ENCODE results near the gene DTNA.

Gene DTNA

DNA sequence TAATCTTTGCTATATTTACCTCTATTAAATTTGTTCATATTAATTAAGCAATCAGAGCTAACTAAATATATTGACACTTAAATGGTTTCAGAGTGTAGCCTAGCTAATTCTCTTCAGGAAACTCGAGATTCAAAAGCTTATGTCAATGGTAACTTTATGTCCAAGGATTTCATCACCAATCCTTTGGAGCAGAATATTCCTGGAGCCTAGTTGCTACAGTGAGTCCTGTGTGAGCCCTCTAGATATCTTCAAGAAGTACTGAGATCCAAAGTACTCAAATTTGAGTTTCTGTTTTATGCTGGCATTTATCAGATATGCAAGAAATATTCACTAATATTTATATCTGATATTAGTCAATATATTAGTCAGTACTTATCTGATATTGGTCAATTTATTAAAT is 31.3 kb downstream of the DTNA start:
- TF ChIP-seq GATA2 (IDR thresholded peaks at IDR 0.05; ENCODE audit: low read depth, low read length) (no peak), GATA3 (IDR thresholded peaks at IDR 0.05; ENCODE audit: low read depth, low read length) (no peak)

DNA sequence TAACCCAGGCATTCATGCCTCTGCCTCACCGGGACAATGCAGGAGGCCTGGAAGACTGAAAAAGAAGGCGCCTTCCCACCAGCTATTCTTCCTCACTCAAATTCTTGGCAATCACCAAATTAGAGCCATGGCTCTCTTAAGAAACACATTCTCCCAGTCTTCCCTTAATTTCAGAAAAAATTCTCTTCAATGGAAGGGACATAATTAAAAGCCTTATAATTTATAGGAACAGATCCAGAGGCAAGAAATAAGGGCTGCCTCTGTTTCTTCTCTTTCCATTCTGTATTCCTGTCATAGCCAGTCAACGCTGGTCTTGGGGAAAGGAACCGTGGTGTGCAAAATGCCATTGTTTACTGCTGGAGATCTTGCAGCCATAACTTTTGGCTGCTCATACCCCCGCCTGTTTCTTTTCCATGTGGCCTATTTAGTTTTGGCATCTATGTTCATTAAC is 32.8 kb downstream of the DTNA start:
- TF ChIP-seq GATA3 (IDR thresholded peaks at IDR 0.05; ENCODE audit: low read depth, low read length) = no peak
- TF ChIP-seq GATA2 (IDR thresholded peaks at IDR 0.05; ENCODE audit: low read depth, low read length) = no peak

DNA sequence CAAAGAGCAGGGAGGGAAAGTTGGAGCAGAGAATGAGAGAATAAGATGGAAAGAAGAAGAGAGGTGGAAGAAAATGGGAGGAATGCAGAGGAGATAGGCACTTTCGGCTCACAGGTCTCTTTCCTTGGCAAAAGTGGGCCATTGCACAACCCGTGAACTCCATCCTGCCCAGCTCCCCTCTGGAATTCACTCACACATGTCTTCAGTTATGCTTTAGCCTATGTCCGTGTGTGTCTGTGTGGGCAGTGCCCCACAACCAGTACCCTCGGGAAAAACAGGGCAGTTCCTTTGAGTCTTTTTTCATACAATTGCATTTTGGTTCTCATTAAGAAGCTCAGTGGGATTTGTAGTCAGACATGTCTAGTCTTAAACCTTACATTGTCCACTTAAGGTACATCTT is 34.5 kb downstream of the DTNA start:
- no peak for TF ChIP-seq GATA2 (IDR thresholded peaks at IDR 0.05; ENCODE audit: low read depth, low read length)
- no peak for TF ChIP-seq GATA3 (IDR thresholded peaks at IDR 0.05; ENCODE audit: low read depth, low read length)

- TF ChIP-seq GATA2 (IDR thresholded peaks at IDR 0.05; ENCODE audit: low read depth, low read length) (no peak), GATA3 (IDR thresholded peaks at IDR 0.05; ENCODE audit: low read depth, low read length) (no peak)
Observed at GRCh38 chr18:34746614-34747013, 36.5 kb downstream of the DTNA start.

- TF ChIP-seq GATA3 (IDR thresholded peaks at IDR 0.05; ENCODE audit: low read depth, low read length) (no peak), GATA2 (IDR thresholded peaks at IDR 0.05; ENCODE audit: low read depth, low read length) (no peak)
Observed at GRCh38 chr18:34749721-34750120, 39.6 kb downstream of the DTNA start.

DNA sequence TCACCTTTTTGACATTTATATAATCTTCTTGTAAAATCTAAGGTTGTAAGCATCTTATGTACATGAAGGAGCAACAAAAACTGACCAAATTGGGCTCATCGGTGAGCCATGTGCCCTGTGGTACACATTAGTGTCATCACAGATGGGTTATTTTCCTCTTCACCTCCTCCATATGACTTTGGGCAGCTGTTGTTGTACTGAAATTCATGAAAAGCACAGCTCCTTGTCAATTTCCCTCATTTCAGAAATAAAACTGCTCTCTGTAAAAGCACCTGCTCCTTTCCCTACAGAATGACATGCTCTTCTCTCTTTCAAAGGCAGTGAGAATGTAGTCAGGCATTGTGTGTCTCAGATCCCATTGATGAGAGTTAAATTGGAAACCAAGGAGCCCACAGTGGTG is 42.0 kb downstream of the DTNA start:
- no peak for TF ChIP-seq GATA3 (IDR thresholded peaks at IDR 0.05; ENCODE audit: low read depth, low read length)
- no peak for TF ChIP-seq GATA2 (IDR thresholded peaks at IDR 0.05; ENCODE audit: low read depth, low read length)

GRCh38 chr18:34754300-34754699 is 44.2 kb downstream of the DTNA start:
- TF ChIP-seq GATA2 (IDR thresholded peaks at IDR 0.05; ENCODE audit: low read depth, low read length) (no peak), GATA3 (IDR thresholded peaks at IDR 0.05; ENCODE audit: low read depth, low read length) (no peak)

DNA sequence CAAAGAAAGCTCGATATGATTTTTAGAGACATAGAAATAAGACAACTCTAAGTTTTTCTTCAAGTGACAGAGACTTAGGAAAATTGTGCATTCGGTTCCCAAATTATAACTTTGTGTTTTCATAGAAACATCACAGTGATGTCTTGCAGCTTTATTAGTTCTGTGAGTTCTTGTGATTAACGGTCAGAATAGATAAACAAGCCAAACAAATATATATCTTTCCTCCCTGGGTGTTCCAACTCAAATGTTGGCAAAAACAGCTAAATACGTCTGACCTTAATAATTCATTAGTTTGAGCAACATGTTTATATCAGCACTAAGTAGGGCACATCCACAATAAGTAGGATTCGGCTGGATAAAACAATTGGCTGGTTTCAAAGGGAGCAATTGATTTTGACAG is 47.6 kb downstream of the DTNA start:
- TF ChIP-seq GATA3 (IDR thresholded peaks at IDR 0.05; ENCODE audit: low read depth, low read length) = no peak
- TF ChIP-seq GATA2 (IDR thresholded peaks at IDR 0.05; ENCODE audit: low read depth, low read length) = no peak

DNA sequence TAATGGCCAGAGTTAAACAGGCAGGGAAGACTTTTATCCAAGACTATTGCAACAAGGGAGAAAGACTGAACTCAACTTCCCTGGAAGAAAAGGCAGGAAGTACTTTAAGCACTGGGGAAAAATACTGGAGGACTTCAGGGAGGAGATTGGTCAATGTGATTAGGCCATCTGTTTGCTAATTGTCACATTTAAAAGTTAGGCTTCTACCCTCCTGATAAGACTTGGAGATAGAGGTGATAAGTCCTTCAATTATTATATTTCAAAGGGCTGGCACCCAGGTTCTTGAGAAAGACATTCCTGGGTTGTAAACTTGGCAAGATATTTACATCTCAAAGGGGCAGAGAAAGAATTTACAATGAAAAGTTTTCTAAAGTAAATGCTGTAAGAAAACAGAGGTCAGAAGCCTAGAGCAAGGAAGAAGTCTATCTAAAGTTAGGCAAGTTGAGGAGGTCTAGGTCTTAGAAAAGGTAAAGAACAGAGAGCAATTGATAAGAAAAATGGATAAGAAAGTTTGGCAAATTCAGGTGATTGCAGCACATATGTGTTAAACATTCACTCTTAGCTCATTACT is 48.4 kb downstream of the DTNA start:
- no peak for TF ChIP-seq GATA2 (IDR thresholded peaks at IDR 0.05; ENCODE audit: low read depth, low read length)
- TF ChIP-seq GATA3 (IDR thresholded peaks at IDR 0.05; ENCODE audit: low read depth, low read length) = no peak

DNA sequence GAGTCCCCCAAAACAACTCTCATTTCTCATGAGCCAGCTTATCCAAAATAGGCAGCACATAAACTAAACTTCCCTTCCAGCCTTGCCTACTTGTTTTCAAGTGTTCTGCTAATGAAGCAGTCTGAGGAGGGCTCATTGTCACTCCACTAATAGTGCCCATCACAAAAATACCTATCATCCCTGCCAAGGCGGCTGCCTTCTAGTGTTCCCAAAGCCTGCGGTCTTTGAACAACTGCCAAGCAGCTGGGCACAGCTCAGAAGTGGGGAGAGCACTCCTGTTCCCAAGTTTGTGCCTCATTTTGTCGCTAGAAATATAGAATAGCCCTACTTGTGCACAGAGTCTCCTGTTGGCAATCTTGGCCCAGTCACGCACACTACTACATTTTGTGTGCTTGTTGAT is 50.3 kb downstream of the DTNA start:
- TF ChIP-seq GATA2 (IDR thresholded peaks at IDR 0.05; ENCODE audit: low read depth, low read length) = no peak
- no peak for TF ChIP-seq GATA3 (IDR thresholded peaks at IDR 0.05; ENCODE audit: low read depth, low read length)

- TF ChIP-seq GATA3 (IDR thresholded peaks at IDR 0.05; ENCODE audit: low read depth, low read length) (no peak), GATA2 (IDR thresholded peaks at IDR 0.05; ENCODE audit: low read depth, low read length) (no peak)
Observed at GRCh38 chr18:34764451-34764850, 54.4 kb downstream of the DTNA start.

DNA sequence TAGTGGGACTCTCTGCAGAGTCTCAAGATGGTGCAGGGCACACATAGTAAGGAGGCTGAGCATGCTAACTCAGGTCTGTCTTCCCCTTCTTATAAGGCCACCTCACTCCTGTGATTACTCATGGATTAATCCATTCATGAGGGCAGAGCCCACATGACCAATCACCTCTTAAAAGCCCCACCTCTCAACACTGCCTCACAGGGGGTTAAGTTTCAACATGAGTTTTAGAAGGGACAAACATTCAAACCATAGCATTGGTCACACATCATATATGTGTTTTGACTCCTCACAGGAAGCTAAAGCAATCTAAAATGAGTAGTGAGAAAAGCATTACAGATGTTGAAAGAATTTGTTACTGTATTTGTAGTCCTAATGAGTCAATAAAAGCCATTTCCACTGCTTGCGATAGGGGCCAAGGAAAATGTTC is 57.5 kb downstream of the DTNA start:
- TF ChIP-seq GATA2 (IDR thresholded peaks at IDR 0.05; ENCODE audit: low read depth, low read length) (no peak), GATA3 (IDR thresholded peaks at IDR 0.05; ENCODE audit: low read depth, low read length) (no peak)

DNA sequence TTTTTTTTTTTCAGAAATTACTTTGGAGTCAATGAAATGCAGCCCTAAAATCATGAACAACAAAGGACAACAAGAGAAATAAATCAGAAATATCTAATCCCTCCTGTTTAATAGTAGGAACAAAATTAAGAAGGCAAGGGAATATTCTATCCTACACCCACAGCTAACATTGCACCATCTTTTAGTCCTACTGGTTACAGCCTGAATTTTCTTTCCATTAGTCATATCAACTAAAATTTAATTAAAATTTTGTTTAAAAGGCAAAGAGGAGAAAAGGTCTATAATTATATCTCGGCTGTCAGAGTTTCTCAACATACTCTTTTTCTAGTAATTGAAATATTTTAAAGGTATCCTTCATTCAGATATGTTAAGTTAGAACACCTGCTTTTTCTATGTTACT is 61.9 kb downstream of the DTNA start:
- TF ChIP-seq GATA3 (IDR thresholded peaks at IDR 0.05; ENCODE audit: low read depth, low read length) (no peak), GATA2 (IDR thresholded peaks at IDR 0.05; ENCODE audit: low read depth, low read length) (no peak)

DNA sequence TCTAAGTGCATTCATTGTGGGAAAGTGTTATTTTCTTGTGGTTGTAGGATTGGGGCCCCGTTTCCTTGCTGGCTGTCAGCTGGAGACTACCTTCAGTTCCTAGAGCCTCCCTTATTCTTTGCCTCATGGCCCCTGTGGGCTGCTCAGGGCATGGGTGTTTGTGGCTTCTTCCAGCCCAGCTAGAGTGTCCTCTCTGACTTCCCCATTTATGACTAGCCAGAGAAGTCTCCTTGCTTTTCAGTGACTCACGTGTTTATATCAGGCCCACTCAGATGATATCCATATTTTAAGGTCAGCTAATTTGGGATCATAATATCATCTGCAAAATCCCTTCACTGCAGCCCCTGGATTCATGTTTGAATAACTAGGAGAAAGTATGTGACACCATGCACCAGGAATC is 62.8 kb downstream of the DTNA start:
- no peak for TF ChIP-seq GATA3 (IDR thresholded peaks at IDR 0.05; ENCODE audit: low read depth, low read length)
- TF ChIP-seq GATA2 (IDR thresholded peaks at IDR 0.05; ENCODE audit: low read depth, low read length) = no peak

- TF ChIP-seq GATA2 (IDR thresholded peaks at IDR 0.05; ENCODE audit: low read depth, low read length) (no peak), GATA3 (IDR thresholded peaks at IDR 0.05; ENCODE audit: low read depth, low read length) (no peak)
Observed at GRCh38 chr18:34773378-34773777, 63.3 kb downstream of the DTNA start.

All from SH-SY5Y (cell line).